IMR-90 (cell line): ENCODE results near the gene IMP3. TPM values are rescaled to one million over a fixed set of nuclear protein-coding genes. Genes with fewer than 3 reads are reported as not detected.

ENCODE experiments used
- ATAC-seq: fragments of 200-7000 bp; cut with Tn5 transposase; 2 replicates; pipeline ENCODE4 v1.9.1; 2020; ENCODE audit warnings: low read depth, mild to moderate bottlenecking, moderate library complexity
- BruUV-seq: library from RNA; stranded (reverse); fragments of 400-500 nt; replicated peaks from 2 replicates; lab custom pipeline; 2021; lab: Mats Ljungman, UMichigan
- CTCF ChIA-PET: fragments of 300-600 bp; formaldehyde crosslinking; extraction: SDS; loops from one replicate; lab custom pipeline; 2021; ENCODE audit warnings: antibody characterized with exemption; lab: Yijun Ruan, JAX
- POLR2A ChIA-PET: fragments of 300-600 bp; sonication (Branson Sonifier 250); formaldehyde crosslinking; loops from one replicate; lab custom pipeline; 2022; ENCODE audit warnings: antibody characterized with exemption; ENCODE audit not compliant: unreplicated experiment; lab: Charles Lee
- DNase-seq: peaks from one replicate; pipeline ENCODE4 v3.0.0; 2013
- H2AFZ ChIP-seq: replicated peaks from 2 replicates; pipeline ENCODE3; 2013; ENCODE audit warnings: low read length, mild to moderate bottlenecking; ENCODE audit not compliant: poor library complexity
- H2AK5ac ChIP-seq: 2 replicates; pipeline ENCODE4 v1.6.1; 2013; ENCODE audit warnings: low read depth, low read length, inconsistent platforms
- H2AK9ac ChIP-seq: replicated peaks from 2 replicates; pipeline ENCODE3; 2013; ENCODE audit warnings: mild to moderate bottlenecking, low read depth, low read length, moderate library complexity; ENCODE audit not compliant: poor library complexity
- H2BK120ac ChIP-seq: 2 replicates; pipeline ENCODE4 v1.6.1; 2013; ENCODE audit warnings: low read depth, low read length, inconsistent platforms
- H2BK15ac ChIP-seq: 3 replicates; pipeline ENCODE4 v1.6.1; 2013; ENCODE audit warnings: low read depth, low read length, inconsistent platforms
- H2BK20ac ChIP-seq: 2 replicates; pipeline ENCODE4 v1.6.1; 2013; ENCODE audit warnings: low read depth, mild to moderate bottlenecking, inconsistent platforms, low read length, moderate library complexity
- H2BK5ac ChIP-seq: 2 replicates; pipeline ENCODE4 v1.6.1; 2013; ENCODE audit warnings: mild to moderate bottlenecking, low read depth, low read length, inconsistent platforms; ENCODE audit not compliant: poor library complexity, severe bottlenecking
- H3K14ac ChIP-seq: replicated peaks from 2 replicates; pipeline ENCODE4 v1.6.1; 2013; ENCODE audit warnings: low read depth, low read length, inconsistent platforms
- H3K18ac ChIP-seq: 2 replicates; pipeline ENCODE4 v1.6.1; 2013; ENCODE audit warnings: low read depth, low read length, control low read depth
- H3K23ac ChIP-seq: 2 replicates; pipeline ENCODE4 v1.6.1; 2013; ENCODE audit warnings: low read depth, low read length, inconsistent platforms
- H3K27ac ChIP-seq: 2 replicates; pipeline ENCODE4 v1.5.1; 2013; ENCODE audit warnings: mild to moderate bottlenecking, control low read depth, low read length; ENCODE audit not compliant: insufficient read depth
- H3K27me3 ChIP-seq: 2 replicates; pipeline ENCODE4 v1.6.1; 2013; ENCODE audit warnings: low read length; ENCODE audit not compliant: control insufficient read depth, insufficient read depth
- H3K36me3 ChIP-seq: 2 replicates; pipeline ENCODE4 v1.6.1; 2013; ENCODE audit warnings: low read length, mixed read lengths; ENCODE audit not compliant: control insufficient read depth, insufficient read depth
- H3K4ac ChIP-seq: 2 replicates; pipeline ENCODE4 v1.6.1; 2013; ENCODE audit warnings: low read depth, low read length, inconsistent platforms
- H3K4me1 ChIP-seq: 2 replicates; pipeline ENCODE4 v1.6.1; 2013; ENCODE audit warnings: low read length, mixed read lengths; ENCODE audit not compliant: control insufficient read depth, insufficient read depth
- H3K4me2 ChIP-seq: 2 replicates; pipeline ENCODE4 v1.6.1; 2013; ENCODE audit warnings: low read depth, mild to moderate bottlenecking, control low read depth, low read length, moderate library complexity
- H3K4me3 ChIP-seq: 2 replicates; pipeline ENCODE4 v1.5.1; 2013; ENCODE audit warnings: low read depth, mild to moderate bottlenecking, control low read depth, low read length, moderate library complexity; ENCODE audit not compliant: insufficient read depth
- H3K56ac ChIP-seq: 2 replicates; pipeline ENCODE4 v1.6.1; 2013; ENCODE audit warnings: low read length, inconsistent platforms; ENCODE audit not compliant: insufficient read depth; ENCODE audit errors: extremely low read depth
- H3K79me1 ChIP-seq, 2 experiments: 2 replicates each; pipeline ENCODE4 v1.6.1; 2013; ENCODE audit warnings: low read length in 2 of 2, inconsistent platforms in 1 of 2, low read depth in 1 of 2
- H3K9ac ChIP-seq: 2 replicates; pipeline ENCODE4 v1.6.1; 2013; ENCODE audit warnings: low read depth, low read length, control low read depth
- H3K9me1 ChIP-seq: 2 replicates; pipeline ENCODE4 v1.6.1; 2013; ENCODE audit warnings: low read length, inconsistent platforms; ENCODE audit not compliant: insufficient read depth
- H3K9me3 ChIP-seq: 2 replicates; pipeline ENCODE4 v1.6.1; 2013; ENCODE audit warnings: low read length; ENCODE audit not compliant: control insufficient read depth, insufficient read depth
- H4K20me1 ChIP-seq: 2 replicates; pipeline ENCODE4 v1.6.1; 2013; ENCODE audit warnings: low read length, inconsistent platforms; ENCODE audit not compliant: insufficient read depth
- H4K5ac ChIP-seq: 2 replicates; pipeline ENCODE4 v1.6.1; 2013; ENCODE audit warnings: mild to moderate bottlenecking, low read depth, low read length, control low read depth
- H4K8ac ChIP-seq, 2 experiments: 2 replicates each; pipeline ENCODE4 v1.6.1; 2013; ENCODE audit warnings: low read depth in 2 of 2, low read length in 2 of 2, control low read depth in 1 of 2, inconsistent platforms in 1 of 2
- H4K91ac ChIP-seq: 2 replicates; pipeline ENCODE4 v1.6.1; 2013; ENCODE audit warnings: low read depth, low read length, inconsistent platforms; ENCODE audit not compliant: insufficient read depth
- CEBPB ChIP-seq: IDR thresholded peaks from 2 replicates; pipeline ENCODE4 v1.6.1; 2012; ENCODE audit warnings: low read depth, low read length, improper control_type of control experiment
- CHD1 ChIP-seq: IDR thresholded peaks from 2 replicates; pipeline ENCODE4 v1.6.1; 2012; ENCODE audit warnings: low read depth, low read length, improper control_type of control experiment
- FOS ChIP-seq: fragments of 150-350 bp; IDR thresholded peaks from 2 replicates; pipeline ENCODE4 v1.6.1; 2016; ENCODE audit warnings: low read depth, low read length
- MAFK ChIP-seq: IDR thresholded peaks from 2 replicates; pipeline ENCODE4 v1.6.1; 2012; ENCODE audit warnings: low read depth, low read length, improper control_type of control experiment
- MAZ ChIP-seq: IDR thresholded peaks from 2 replicates; pipeline ENCODE4 v1.6.1; 2012; ENCODE audit warnings: low read depth, mild to moderate bottlenecking, low read length, improper control_type of control experiment, moderate library complexity, borderline replicate concordance
- MXI1 ChIP-seq: IDR thresholded peaks from 2 replicates; pipeline ENCODE4 v1.6.1; 2012; ENCODE audit warnings: low read depth, mild to moderate bottlenecking, low read length, moderate library complexity, borderline replicate concordance
- NFE2L2 ChIP-seq: fragments of 150-350 bp; IDR thresholded peaks from 2 replicates; pipeline ENCODE4 v1.6.1; 2016; ENCODE audit warnings: low read depth, mild to moderate bottlenecking, low read length
- POLR2A ChIP-seq: IDR thresholded peaks from 2 replicates; pipeline ENCODE4 v1.6.1; 2012; ENCODE audit warnings: mild to moderate bottlenecking, low read depth, low read length
- RAD21 ChIP-seq: IDR thresholded peaks from 2 replicates; pipeline ENCODE4 v1.6.1; 2012; ENCODE audit warnings: low read length, improper control_type of control experiment
- SMC3 ChIP-seq: fragments of 150-350 bp; IDR thresholded peaks from 2 replicates; pipeline ENCODE4 v1.6.1; 2016; ENCODE audit warnings: low read depth, mild to moderate bottlenecking, antibody characterized with exemption, low read length, moderate library complexity
- WGBS, 2 experiments: methylation state at CpG; one replicate each; pipeline versions ENCODE4 v1.1.5 to v1.1.7; 2013; ENCODE audit warnings: missing lambda C conversion rate in 2 of 2; ENCODE audit not compliant: insufficient read length in 1 of 2; ENCODE audit errors: extremely low coverage in 2 of 2; 5-methylcytosine and 5-hydroxymethylcytosine counted together
- dilution Hi-C: fragments of 300-500 bp; cut with HindIII; formaldehyde crosslinking; loops from one replicate; pipeline ENCODE4 v1.14.3; 2018; ENCODE audit warnings: low sequenced_read_pairs; ENCODE audit not compliant: unreplicated experiment
- in situ Hi-C: fragments of 300-500 bp; cut with MboI; formaldehyde crosslinking; loops from 3 replicates; pipeline ENCODE4 v1.14.3; 2019; ENCODE audit warnings: low sequenced_read_pairs, inconsistent platforms, mixed read lengths
- intact Hi-C: fragments of 100-400 bp; cut with micrococcal nuclease; formaldehyde crosslinking; loops from 2 replicates; pipeline ENCODE4 v1.10.0; 2022
- polyA plus RNA-seq, 3 experiments: library from polyadenylated mRNA; depleted of rRNA; stranded (reverse); fragments of >200 nt; gene quantifications; 2 replicates each; pipeline ENCODE4 v1.2.3, GENCODE V29; 2012; ENCODE audit warnings: low replicate concordance in 1 of 3
- total RNA-seq: library from RNA; depleted of rRNA; stranded (reverse); fragments of >200 nt; gene quantifications from 2 replicates; pipeline ENCODE4 v1.2.3, GENCODE V29; 2012
- TF ChIP-seq, protein P1 (sequence below): fragments of 150-350 bp; IDR thresholded peaks from 2 replicates; pipeline ENCODE4 v1.6.1; 2017; ENCODE audit warnings: mild to moderate bottlenecking, antibody characterized with exemption, low read length, low read depth

The IMP3 gene
- total and polyA plus RNA-seq, 2 of the 4 experiments (the other 2 are of a cell fraction) = 42.1 to 59.3 TPM

DNA sequence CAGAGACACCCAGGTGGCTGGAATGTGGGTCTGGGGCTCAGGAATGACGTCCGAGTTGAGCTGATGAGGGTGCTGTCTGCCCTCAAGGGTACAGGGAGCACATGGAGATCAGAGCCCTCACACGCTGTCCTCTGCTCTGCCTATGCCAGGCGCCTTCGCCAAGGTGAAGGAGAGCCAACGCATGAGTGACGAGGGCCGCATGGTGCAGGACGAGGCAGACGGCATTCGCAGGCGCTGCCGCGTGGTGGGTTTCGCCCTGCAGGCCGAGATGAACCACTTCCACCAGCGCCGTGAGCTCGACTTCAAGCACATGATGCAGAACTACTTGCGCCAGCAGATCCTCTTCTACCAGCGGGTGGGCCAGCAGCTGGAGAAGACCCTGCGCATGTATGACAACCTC, 16.8 kb upstream of the IMP3 start:
- Histone ChIP-seq H3K36me3 (peaks cover 58% of the 10 kb centered on the region), H3K9me3 (no peaks in the 10 kb centered on the region), H2BK5ac (no peak overlapping the region), H3K23ac (no peak overlapping the region), H3K27me3 (no peaks in the 10 kb centered on the region), H2BK20ac (no peak overlapping the region), H3K4me3 (no peak overlapping the region), H4K8ac (no peak overlapping the region), H4K20me1 (peaks cover 73% of the 10 kb centered on the region), H3K56ac (no peak overlapping the region), H3K4me1 (peaks cover 32% of the 10 kb centered on the region), H4K5ac (no peak overlapping the region), H3K27ac (no peak overlapping the region), H3K4me2 (no peak overlapping the region), H3K14ac (no peak overlapping the region), H3K4ac (no peak overlapping the region), H3K9ac (no peak overlapping the region), H3K18ac (no peak overlapping the region), H4K91ac (no peak overlapping the region), H3K79me1 (peaks cover 13 to 90% of the 10 kb centered on the region in 2 experiments), H2AK5ac (no peak overlapping the region), H2BK15ac (no peak overlapping the region), H2AK9ac (peak overlapping the region; percentile 17), H2AFZ (no peak overlapping the region), H3K9me1 (peaks cover 38% of the 10 kb centered on the region), H2BK120ac (no peak overlapping the region)
- CTCF ChIA-PET = no interaction called here
- ATAC-seq = no peak
- BruUV-seq = no TSS peak
- in situ Hi-C loops (no loop called here), intact Hi-C loops (no loop called here), dilution Hi-C loops (no loop called here)
- TF ChIP-seq POLR2A (no peak), FOS (no peak), MAZ (no peak), SMC3 (no peak), MXI1 (no peak), CEBPB (no peak), CHD1 (no peak), MAFK (no peak), RAD21 (no peak), NFE2L2 (no peak)
- TF ChIP-seq, protein P1, sequence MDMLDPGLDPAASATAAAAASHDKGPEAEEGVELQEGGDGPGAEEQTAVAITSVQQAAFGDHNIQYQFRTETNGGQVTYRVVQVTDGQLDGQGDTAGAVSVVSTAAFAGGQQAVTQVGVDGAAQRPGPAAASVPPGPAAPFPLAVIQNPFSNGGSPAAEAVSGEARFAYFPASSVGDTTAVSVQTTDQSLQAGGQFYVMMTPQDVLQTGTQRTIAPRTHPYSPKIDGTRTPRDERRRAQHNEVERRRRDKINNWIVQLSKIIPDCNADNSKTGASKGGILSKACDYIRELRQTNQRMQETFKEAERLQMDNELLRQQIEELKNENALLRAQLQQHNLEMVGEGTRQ = no peak
- DNase-seq = no peak
- POLR2A ChIA-PET = no interaction called here
- 96% methylated on average over 17 of the region's 22 CpGs; no CpG with 5 or more reads in 1 of the 2 experiments for WGBS, 2 experiments
